Vagina (tissue), 2 donors: ENCODE data around the gene CTSH. TPM values are rescaled to one million over a fixed set of nuclear protein-coding genes. Genes with fewer than 3 reads are reported as not detected.
"Not testable (repeated sequence)": the region's sequence is repeated elsewhere in the genome, so short reads cannot be mapped to it uniquely, and the experiment has no call there.

Source experiments
- DNase-seq, 2 donors: peaks; one replicate each; pipeline ENCODE4 v3.0.0-alpha.2; 2017; ENCODE audit errors: extremely low spot score in 2 of 2
- H3K27ac ChIP-seq: fragments of 200-600 bp; sonication (generic); one replicate; pipeline ENCODE4 v1.5.1; 2019
- H3K27me3 ChIP-seq: fragments of 200-600 bp; sonication (generic); one replicate; pipeline ENCODE4 v1.5.1; 2019
- H3K36me3 ChIP-seq, 2 donors: fragments of 200-600 bp; sonication (generic); one replicate each; pipeline ENCODE4 v1.5.1; 2017 to 2019
- H3K4me1 ChIP-seq: fragments of 200-600 bp; sonication (generic); one replicate; pipeline ENCODE4 v1.5.1; 2019
- H3K4me3 ChIP-seq, 2 donors: fragments of 200-600 bp; sonication (generic); 1 replicate in 1 of 2; 2 replicates in 1 of 2; pipeline ENCODE4 v1.5.1; 2016 to 2019
- H3K9me3 ChIP-seq: fragments of 200-600 bp; sonication (generic); one replicate; pipeline ENCODE4 v1.5.1; 2019
- POLR2A ChIP-seq, 2 donors: fragments of 450-650 bp; IDR thresholded peaks; one replicate each; pipeline ENCODE4 v1.6.1; 2017; ENCODE audit warnings: antibody characterized with exemption in 2 of 2, mild to moderate bottlenecking in 2 of 2, moderate library complexity in 2 of 2
- POLR2AphosphoS5 ChIP-seq, 2 donors: sonication (generic); formaldehyde crosslinking; IDR thresholded peaks; one replicate each; pipeline ENCODE4 v1.9.0; 2017; ENCODE audit warnings: antibody characterized with exemption in 2 of 2, mild to moderate bottlenecking in 2 of 2, low read depth in 1 of 2; ENCODE audit not compliant: insufficient read depth in 1 of 2
- intact Hi-C: fragments of 100-400 bp; cut with DNase I; formaldehyde crosslinking; loops from one replicate; pipeline ENCODE4 v1.15.1; 2023
- total RNA-seq: library from RNA; depleted of rRNA; stranded (reverse); fragments of >200 nt; gene quantifications from one replicate; pipeline ENCODE4 v1.2.3, GENCODE V29; 2016
- TF ChIP-seq, protein P1 (sequence below), 3 experiments: fragments of 450-650 bp in 2 of 3; fragments of 200-600 bp in 1 of 3; sonication (generic) in 1 of 3; IDR thresholded peaks; one replicate each; pipeline ENCODE4 v1.5.1; 2017 to 2019; ENCODE audit warnings: antibody characterized with exemption in 3 of 3, mild to moderate bottlenecking in 2 of 3, moderate library complexity in 2 of 3

The CTSH gene
- total RNA-seq, 1 donor from 2014 or later = 110 TPM

DNA sequence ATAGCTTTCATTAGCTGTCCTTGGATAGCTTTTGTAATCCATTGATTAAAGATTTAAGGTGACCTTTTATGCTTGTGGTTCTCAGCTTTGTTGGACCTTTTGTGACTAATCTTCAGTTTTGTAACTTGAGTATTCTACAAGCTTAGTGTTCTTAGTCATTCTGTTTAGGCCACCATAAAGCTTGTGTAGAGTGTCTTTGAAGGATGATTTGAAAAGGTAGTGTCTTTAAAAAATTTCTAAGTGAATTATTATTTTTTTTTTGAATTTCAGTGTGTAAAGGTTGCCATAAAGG is 64.7 kb downstream of the CTSH start:
- no peak for DNase-seq
- no peak for TF ChIP-seq POLR2A (IDR thresholded peaks at IDR 0.05)
- TF ChIP-seq, protein P1, sequence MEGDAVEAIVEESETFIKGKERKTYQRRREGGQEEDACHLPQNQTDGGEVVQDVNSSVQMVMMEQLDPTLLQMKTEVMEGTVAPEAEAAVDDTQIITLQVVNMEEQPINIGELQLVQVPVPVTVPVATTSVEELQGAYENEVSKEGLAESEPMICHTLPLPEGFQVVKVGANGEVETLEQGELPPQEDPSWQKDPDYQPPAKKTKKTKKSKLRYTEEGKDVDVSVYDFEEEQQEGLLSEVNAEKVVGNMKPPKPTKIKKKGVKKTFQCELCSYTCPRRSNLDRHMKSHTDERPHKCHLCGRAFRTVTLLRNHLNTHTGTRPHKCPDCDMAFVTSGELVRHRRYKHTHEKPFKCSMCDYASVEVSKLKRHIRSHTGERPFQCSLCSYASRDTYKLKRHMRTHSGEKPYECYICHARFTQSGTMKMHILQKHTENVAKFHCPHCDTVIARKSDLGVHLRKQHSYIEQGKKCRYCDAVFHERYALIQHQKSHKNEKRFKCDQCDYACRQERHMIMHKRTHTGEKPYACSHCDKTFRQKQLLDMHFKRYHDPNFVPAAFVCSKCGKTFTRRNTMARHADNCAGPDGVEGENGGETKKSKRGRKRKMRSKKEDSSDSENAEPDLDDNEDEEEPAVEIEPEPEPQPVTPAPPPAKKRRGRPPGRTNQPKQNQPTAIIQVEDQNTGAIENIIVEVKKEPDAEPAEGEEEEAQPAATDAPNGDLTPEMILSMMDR (IDR thresholded peaks at IDR 0.05) = no peak
- no peak for TF ChIP-seq POLR2AphosphoS5 (IDR thresholded peaks at IDR 0.05; ENCODE audit: insufficient read depth in 1 of 2, low read depth in 1 of 2)
- Histone ChIP-seq H3K36me3 (peaks cover 0 to 23% of the 10 kb centered on the region in 2 donors), H3K9me3 (no peaks in the 10 kb centered on the region), H3K4me1 (peaks cover 89% of the 10 kb centered on the region), H3K4me3 (no peak overlapping the region), H3K27me3 (no peaks in the 10 kb centered on the region), H3K27ac (no peak overlapping the region)
- intact Hi-C loops = no loop called here

DNA sequence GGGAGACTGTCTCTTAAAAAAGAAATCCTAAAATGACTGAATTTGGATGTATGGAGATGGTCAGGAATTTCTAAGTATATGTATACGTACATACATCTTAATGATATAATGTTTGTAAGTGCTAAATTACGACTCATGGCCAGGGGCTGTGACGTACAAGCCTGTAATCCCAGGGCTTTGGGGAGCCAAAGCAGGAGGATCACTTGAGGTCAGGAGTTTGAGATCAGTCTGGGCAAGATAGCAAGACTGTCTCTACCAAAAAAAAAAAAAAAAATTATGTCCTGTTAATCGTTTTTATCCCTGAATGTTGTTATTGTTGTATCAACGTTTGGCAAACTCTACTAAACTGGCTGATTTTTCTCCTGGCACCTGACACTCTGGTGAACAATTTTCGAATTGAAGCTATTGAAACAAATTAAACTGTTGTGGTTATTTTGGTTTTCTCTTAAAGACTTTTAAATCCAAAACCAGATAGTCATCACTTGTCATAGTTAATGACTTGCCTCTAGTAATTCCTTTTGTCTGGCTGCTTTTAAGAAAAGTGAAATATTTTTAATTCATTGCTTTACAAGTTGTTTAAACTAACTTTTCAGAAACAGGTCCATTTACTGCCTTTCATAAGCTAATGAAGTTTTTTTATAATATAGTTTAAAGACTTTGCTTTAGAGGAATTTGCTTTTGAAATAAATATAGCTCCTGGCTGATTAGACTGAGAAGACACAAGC is 65.2 kb downstream of the CTSH start:
- Histone ChIP-seq H3K9me3 (no peaks in the 10 kb centered on the region), H3K36me3 (peaks cover 0 to 18% of the 10 kb centered on the region in 2 donors), H3K27me3 (no peaks in the 10 kb centered on the region), H3K4me3 (no peak overlapping the region), H3K4me1 (peaks cover 89% of the 10 kb centered on the region), H3K27ac (no peak overlapping the region)
- DNase-seq = no peak
- intact Hi-C loops = no loop called here
- TF ChIP-seq POLR2A (IDR thresholded peaks at IDR 0.05) (no peak), POLR2AphosphoS5 (IDR thresholded peaks at IDR 0.05; ENCODE audit: insufficient read depth in 1 of 2, low read depth in 1 of 2) (no peak)
- TF ChIP-seq, protein P1 (IDR thresholded peaks at IDR 0.05) = no peak

DNA sequence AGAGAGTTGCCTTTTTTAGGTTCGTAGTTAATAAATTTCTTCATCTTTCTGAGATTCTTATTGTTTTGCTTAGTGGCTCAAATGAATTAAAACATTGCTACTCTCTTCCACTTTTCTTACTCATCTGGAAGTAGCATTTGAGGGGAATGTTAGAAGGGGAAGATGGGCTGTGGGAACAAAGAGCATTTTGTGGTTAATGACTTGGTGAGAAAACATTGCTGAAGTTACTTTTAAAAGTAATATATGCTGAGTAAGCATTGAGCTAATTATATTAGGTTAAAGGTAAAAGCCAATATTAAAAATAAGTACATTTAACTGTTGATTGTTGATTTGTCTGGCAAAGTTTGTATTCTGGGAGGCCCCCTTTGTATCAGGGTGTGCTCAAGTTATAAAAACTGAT is 66.5 kb downstream of the CTSH start:
- Histone ChIP-seq H3K27me3 (no peaks in the 10 kb centered on the region), H3K4me1 (peaks cover 88% of the 10 kb centered on the region), H3K9me3 (no peaks in the 10 kb centered on the region), H3K4me3 (no peak overlapping the region), H3K27ac (no peak overlapping the region), H3K36me3 (peaks cover 0 to 18% of the 10 kb centered on the region in 2 donors)
- TF ChIP-seq POLR2A (IDR thresholded peaks at IDR 0.05) (no peak), POLR2AphosphoS5 (IDR thresholded peaks at IDR 0.05; ENCODE audit: insufficient read depth in 1 of 2, low read depth in 1 of 2) (no peak)
- TF ChIP-seq, protein P1 (IDR thresholded peaks at IDR 0.05) = no peak
- intact Hi-C loops = no loop called here
- no peak for DNase-seq

DNA sequence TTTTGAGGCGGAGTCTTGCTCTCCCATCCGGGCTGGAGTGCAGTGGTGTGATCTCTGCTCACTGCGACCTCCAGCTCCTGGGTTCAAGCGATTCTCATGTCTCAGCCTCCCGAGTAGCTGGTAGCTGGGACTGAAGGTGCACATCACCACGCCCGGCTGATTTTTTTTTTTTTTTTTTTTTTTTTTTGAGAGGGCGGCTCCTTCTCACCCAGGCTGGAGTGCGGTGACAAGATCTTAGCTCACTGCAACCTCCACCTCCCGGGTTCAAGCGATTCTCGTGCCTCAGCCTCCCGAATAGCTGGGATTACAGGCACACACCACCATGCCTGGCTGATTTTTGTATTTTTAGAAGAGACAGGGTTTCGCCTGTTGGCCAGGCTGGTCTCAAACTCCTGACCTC is 67.9 kb downstream of the CTSH start:
- intact Hi-C loops, H3K27me3 ChIP-seq, H3K36me3 ChIP-seq, DNase-seq, H3K9me3 ChIP-seq: not testable (repeated sequence)
- Histone ChIP-seq H3K4me1 (peaks cover 79% of the 10 kb centered on the region), H3K27ac (peak overlapping the region; percentile 32), H3K4me3 (peak overlapping the region in 1 of 2 donors; percentile 2)

DNA sequence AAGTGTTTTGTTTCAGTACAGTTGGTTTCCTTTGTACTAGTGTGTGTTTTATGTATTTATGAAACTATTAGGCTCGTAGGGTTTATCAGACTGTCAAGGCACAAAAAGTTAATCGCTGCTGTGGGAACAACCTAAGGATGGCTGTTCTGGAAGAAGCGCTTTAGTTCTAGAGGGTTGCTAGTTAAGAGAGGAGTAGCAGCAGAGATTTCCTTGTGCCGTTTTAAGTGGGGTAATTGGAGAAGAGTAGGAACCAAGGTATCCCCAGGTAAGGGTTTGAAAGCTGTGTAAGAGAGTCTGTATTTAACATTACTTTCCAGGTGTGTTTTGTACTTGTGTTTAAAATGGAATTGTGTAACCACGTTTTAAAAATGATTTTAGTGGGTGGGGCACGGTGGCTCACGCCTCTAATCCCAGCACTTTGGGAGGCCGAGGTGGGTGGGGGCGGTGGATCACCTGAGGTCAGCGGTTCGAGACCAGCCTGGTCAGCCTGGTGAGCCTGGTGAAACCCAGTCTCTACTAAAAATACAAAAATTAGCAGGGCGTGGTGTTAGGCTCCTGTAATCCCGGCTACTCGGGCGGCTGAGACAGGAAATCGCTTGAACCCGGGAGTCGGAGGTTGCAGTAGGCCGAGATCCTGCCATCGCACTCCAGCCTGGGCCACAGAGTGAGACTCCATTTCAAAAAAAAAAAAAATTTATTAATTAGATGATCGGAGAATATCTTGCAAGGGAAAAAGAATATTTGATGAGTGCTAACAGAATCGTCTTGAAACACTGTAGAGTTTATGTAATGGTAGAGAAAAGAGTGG is 69.5 kb downstream of the CTSH start:
- H3K36me3 ChIP-seq = no peaks in the 10 kb centered on the region
- peaks cover 65% of the 10 kb centered on the region for H3K4me1 ChIP-seq
- no peaks in the 10 kb centered on the region for H3K9me3 ChIP-seq
- no peaks in the 10 kb centered on the region for H3K27me3 ChIP-seq
- peak overlapping the region; percentile 99 for H3K27ac ChIP-seq
- peak overlapping the region; percentile 76 to 80 for H3K4me3 ChIP-seq
- TF ChIP-seq POLR2AphosphoS5 (IDR thresholded peaks at IDR 0.05; ENCODE audit: insufficient read depth in 1 of 2, low read depth in 1 of 2) = no peak
- no peak for TF ChIP-seq POLR2A (IDR thresholded peaks at IDR 0.05)
- TF ChIP-seq, protein P1 (IDR thresholded peaks at IDR 0.05) = no peak
- intact Hi-C loops = no loop called here
- DNase-seq = no peak
